Neural cell (in vitro differentiated cells): ENCODE measurements around the gene SART3. TPM values are rescaled to one million over a fixed set of nuclear protein-coding genes. Genes with fewer than 3 reads are reported as not detected.

Source experiments
- H2AFZ ChIP-seq: fragments of 200-600, 300-800 bp; sonication (generic), shearing (Covaris generic); 2 replicates; pipeline ENCODE4 v1.6.0; 2014; ENCODE audit warnings: low read depth, mild to moderate bottlenecking, antibody characterized with exemption, low read length, moderate library complexity
- H3F3A ChIP-seq: fragments of 200-600 bp; shearing (Covaris generic); 2 replicates; pipeline ENCODE4 v1.6.1; 2016; ENCODE audit warnings: mild to moderate bottlenecking, moderate library complexity, mixed read lengths, antibody characterized with exemption, low read length; ENCODE audit not compliant: insufficient read depth, poor library complexity, severe bottlenecking
- H3K27ac ChIP-seq: fragments of 200-600, 300-800 bp; sonication (generic), shearing (Covaris generic); 2 replicates; pipeline ENCODE4 v1.5.1; 2014; ENCODE audit warnings: mild to moderate bottlenecking, low read length, moderate library complexity
- H3K27me3 ChIP-seq: fragments of 300-800, 200-600 bp; sonication (generic), shearing (Covaris generic); 2 replicates; pipeline ENCODE4 v1.6.0; 2014; ENCODE audit warnings: mild to moderate bottlenecking, low read depth, low read length, moderate library complexity; ENCODE audit not compliant: insufficient read depth
- H3K36me3 ChIP-seq: fragments of 300-800, 200-600 bp; sonication (generic), shearing (Covaris generic); 2 replicates; pipeline ENCODE4 v1.5.1; 2014; ENCODE audit warnings: mild to moderate bottlenecking, antibody characterized with exemption, low read length, moderate library complexity; ENCODE audit not compliant: insufficient read depth
- H3K4me2 ChIP-seq: fragments of 300-800, 200-600 bp; sonication (generic), shearing (Covaris generic); 2 replicates; pipeline ENCODE4 v1.6.0; 2014; ENCODE audit warnings: mild to moderate bottlenecking, low read length
- H3K4me3 ChIP-seq: fragments of 300-800, 200-600 bp; sonication (generic), shearing (Covaris generic); 2 replicates; pipeline ENCODE4 v1.5.1; 2014; ENCODE audit warnings: mild to moderate bottlenecking, low read length, moderate library complexity
- H3K79me2 ChIP-seq: fragments of 200-600 bp; shearing (Covaris generic); replicated peaks from 2 replicates; pipeline ENCODE4 v1.6.0; 2014; ENCODE audit warnings: mild to moderate bottlenecking, low read length, moderate library complexity; ENCODE audit not compliant: insufficient read depth
- H3K9ac ChIP-seq: fragments of 300-800, 200-600 bp; sonication (generic), shearing (Covaris generic); 2 replicates; pipeline ENCODE4 v1.6.1; 2016; ENCODE audit warnings: mild to moderate bottlenecking, low read length, mixed read lengths
- H3K9me2 ChIP-seq: fragments of 200-600 bp; shearing (Covaris generic); 2 replicates; pipeline ENCODE4 v1.6.1; 2016; ENCODE audit warnings: mild to moderate bottlenecking, low read length, mixed read lengths; ENCODE audit not compliant: insufficient read depth
- H3K9me3 ChIP-seq: fragments of 200-600, 300-800 bp; sonication (generic), shearing (Covaris generic); 2 replicates; pipeline ENCODE4 v1.6.1; 2016; ENCODE audit warnings: mild to moderate bottlenecking, mixed run types, low read length, moderate library complexity, mixed read lengths
- H4K20me1 ChIP-seq: fragments of 200-600 bp; shearing (Covaris generic); 2 replicates; pipeline ENCODE4 v1.6.1; 2016; ENCODE audit warnings: mild to moderate bottlenecking, mixed run types; ENCODE audit not compliant: insufficient read depth
- CTCF ChIP-seq: fragments of 450-650 bp; IDR thresholded peaks from 2 replicates; pipeline ENCODE4 v1.5.1; 2014; ENCODE audit warnings: antibody characterized with exemption, mild to moderate bottlenecking, moderate library complexity; ENCODE audit not compliant: poor library complexity, severe bottlenecking
- EZH2 ChIP-seq: fragments of 200-600, 300-800 bp; shearing (Covaris generic), sonication (generic); IDR thresholded peaks from 2 replicates; pipeline ENCODE4 v1.6.1; 2014; ENCODE audit warnings: antibody characterized with exemption, low read length, borderline replicate concordance, mild to moderate bottlenecking; ENCODE audit not compliant: insufficient read depth, poor library complexity, severe bottlenecking
- MXI1 ChIP-seq: fragments of 450-650 bp; conservative IDR thresholded peaks from 2 replicates; pipeline ENCODE4 v1.6.1; 2014; ENCODE audit warnings: antibody characterized with exemption, mild to moderate bottlenecking; ENCODE audit not compliant: poor library complexity, severe bottlenecking
- POLR2AphosphoS5 ChIP-seq: IDR thresholded peaks from 2 replicates; pipeline ENCODE4 v1.6.1; 2012
- REST ChIP-seq: IDR thresholded peaks from 2 replicates; pipeline ENCODE4 v1.6.1; 2012; ENCODE audit warnings: borderline replicate concordance
- SMC3 ChIP-seq: fragments of 450-650 bp; conservative IDR thresholded peaks from 2 replicates; pipeline ENCODE4 v1.6.1; 2014; ENCODE audit warnings: antibody characterized with exemption, mild to moderate bottlenecking, moderate library complexity; ENCODE audit not compliant: poor library complexity
- TAF1 ChIP-seq: IDR thresholded peaks from 2 replicates; pipeline ENCODE4 v1.6.1; 2012; ENCODE audit warnings: low read depth
- polyA plus RNA-seq: library from polyadenylated mRNA; depleted of rRNA; stranded (reverse); fragments of >200 nt; gene quantifications from 2 replicates; pipeline ENCODE4 v1.2.3, GENCODE V29; 2014

Gene SART3
- polyA plus RNA-seq, 1 donor from 2014 or later = 71.0 TPM

GRCh38 chr12:108530161-108530560 is 30.8 kb downstream of the SART3 start:
- H3K79me2 ChIP-seq = no peaks in the 10 kb centered on the region
- no peak overlapping the region for H3K9ac ChIP-seq
- TF ChIP-seq POLR2AphosphoS5 (no peak), SMC3 (no peak), MXI1 (no peak)
- H4K20me1 ChIP-seq = no peaks in the 10 kb centered on the region
- H3K36me3 ChIP-seq = peaks cover 1% of the 10 kb centered on the region
- H3K27ac ChIP-seq = no peak overlapping the region
- H3K4me3 ChIP-seq = no peak overlapping the region
- no peak overlapping the region for H2AFZ ChIP-seq
- no peaks in the 10 kb centered on the region for H3K27me3 ChIP-seq
- no peaks in the 10 kb centered on the region for H3K9me3 ChIP-seq
- no peak overlapping the region for H3K4me2 ChIP-seq
- no peaks in the 10 kb centered on the region for H3K9me2 ChIP-seq
- no peaks in the 10 kb centered on the region for H3F3A ChIP-seq

GRCh38 chr12:108527166-108527496 is 33.8 kb downstream of the SART3 start:
- Histone ChIP-seq H4K20me1 (no peaks in the 10 kb centered on the region), H3F3A (no peaks in the 10 kb centered on the region), H3K4me2 (no peak overlapping the region), H3K4me3 (no peak overlapping the region), H3K79me2 (no peaks in the 10 kb centered on the region), H2AFZ (no peak overlapping the region), H3K9me3 (no peaks in the 10 kb centered on the region), H3K27ac (no peak overlapping the region), H3K9ac (no peak overlapping the region), H3K27me3 (no peaks in the 10 kb centered on the region), H3K36me3 (peaks cover 8% of the 10 kb centered on the region), H3K9me2 (no peaks in the 10 kb centered on the region)
- TF ChIP-seq REST (no peak), SMC3 (no peak), MXI1 (no peak), CTCF (no peak), TAF1 (no peak), EZH2 (no peak)

GRCh38 chr12:108526482-108527165 is 34.3 kb downstream of the SART3 start:
- H3K79me2 ChIP-seq = no peaks in the 10 kb centered on the region
- H3K9me3 ChIP-seq = no peaks in the 10 kb centered on the region
- no peaks in the 10 kb centered on the region for H3K9me2 ChIP-seq
- H3K27me3 ChIP-seq = no peaks in the 10 kb centered on the region
- H3F3A ChIP-seq = no peaks in the 10 kb centered on the region
- no peak overlapping the region for H2AFZ ChIP-seq
- H3K9ac ChIP-seq = no peak overlapping the region
- no peak overlapping the region for H3K4me3 ChIP-seq
- H3K36me3 ChIP-seq = peaks cover 8% of the 10 kb centered on the region
- no peak overlapping the region for H3K27ac ChIP-seq
- no peak overlapping the region for H3K4me2 ChIP-seq
- no peak for TF ChIP-seq SMC3
- TF ChIP-seq EZH2 = no peak
- TF ChIP-seq TAF1 = no peak
- H4K20me1 ChIP-seq = no peaks in the 10 kb centered on the region
